GM18498 (cell line): ENCODE measurements around the gene GPR176.
"Not testable (repeated sequence)": the region's sequence is repeated elsewhere in the genome, so short reads cannot be mapped to it uniquely, and the experiment has no call there.

Experiments
- ATAC-seq: cut with Tn5 transposase; IDR thresholded peaks from one replicate; pipeline ENCODE4 v1.9.1; 2021; ENCODE audit warnings: mild to moderate bottlenecking, moderate library complexity; ENCODE audit not compliant: unreplicated experiment

Gene GPR176

GRCh38 chr15:39817892-39818291, 102.2 kb downstream of the GPR176 start:
- ATAC-seq, result no peak

GRCh38 chr15:39814489-39814888, 105.6 kb downstream of the GPR176 start:
- ATAC-seq, result no peak

- ATAC-seq, result not testable (repeated sequence)
These were observed 107.4 kb downstream of the GPR176 start for GRCh38 chr15:39812651-39813050.

- no peak for ATAC-seq
These were observed 111.2 kb downstream of the GPR176 start for GRCh38 chr15:39808909-39809308.

- no peak for ATAC-seq
These were observed 112.3 kb downstream of the GPR176 start for GRCh38 chr15:39807791-39808190.

GRCh38 chr15:39804026-39804425, 116.0 kb downstream of the GPR176 start:
- ATAC-seq, result no peak

- ATAC-seq, result no peak
These were observed 117.0 kb downstream of the GPR176 start for GRCh38 chr15:39803016-39803415.

GRCh38 chr15:39801641-39802309, 118.3 kb downstream of the GPR176 start:
- ATAC-seq, result no peak

GRCh38 chr15:39799552-39800011, 120.5 kb downstream of the GPR176 start:
- ATAC-seq, result no peak

- ATAC-seq, result no peak
These were observed 121.7 kb downstream of the GPR176 start for GRCh38 chr15:39798382-39798781.

- ATAC-seq, result no peak
These were observed 122.7 kb downstream of the GPR176 start for GRCh38 chr15:39797407-39797806.

GRCh38 chr15:39796601-39797000, 123.5 kb downstream of the GPR176 start:
- ATAC-seq, result no peak

GRCh38 chr15:39795486-39795885, 124.6 kb downstream of the GPR176 start:
- no peak for ATAC-seq

- no peak for ATAC-seq
These were observed 125.1 kb downstream of the GPR176 start for GRCh38 chr15:39794954-39795353.

- ATAC-seq, result no peak
These were observed 126.1 kb downstream of the GPR176 start for GRCh38 chr15:39793923-39794322.

GRCh38 chr15:39792844-39793335, 127.2 kb downstream of the GPR176 start:
- ATAC-seq, result no peak

- ATAC-seq, result no peak
These were observed 127.8 kb downstream of the GPR176 start for GRCh38 chr15:39792025-39792843.

GRCh38 chr15:39789736-39790135, 130.3 kb downstream of the GPR176 start:
- ATAC-seq, result no peak

GRCh38 chr15:39788800-39789565, 131.1 kb downstream of the GPR176 start:
- ATAC-seq, result no peak

- ATAC-seq, result no peak
These were observed 132.0 kb downstream of the GPR176 start for GRCh38 chr15:39788108-39788507.

- ATAC-seq, result no peak
These were observed 132.6 kb downstream of the GPR176 start for GRCh38 chr15:39787479-39787878.
